ENCODE measurements around the gene DSC2.

- no peak for TF ChIP-seq CTCF (IDR thresholded peaks at IDR 0.05)
- no peak for TF ChIP-seq POLR2A (IDR thresholded peaks at IDR 0.05)
Observed at GRCh38 chr18:31100436-31101182, 1.6 kb downstream of the DSC2 start.

Data from body of pancreas (tissue), 4 donors.